K562 (cell line): ENCODE data around the gene GAA. TPM values are rescaled to one million over a fixed set of nuclear protein-coding genes. Genes with fewer than 3 reads are reported as not detected.
A peak's percentile ranks its signal among the peaks of the same experiment; 100 is the strongest.

Experiments
- ATAC-seq: fragments of 200-7000 bp; cut with Tn5 transposase; 3 replicates; pipeline ENCODE4 v1.9.1; 2020; ENCODE audit warnings: moderate library complexity
- Bru-seq: library from RNA; stranded (reverse); fragments of 400-500 nt; gene quantifications from one replicate; lab custom pipeline; 2021; lab: Mats Ljungman, UMichigan
- BruChase-seq, 2 experiments: library from RNA; stranded (reverse); fragments of 400-500 nt; gene quantifications; one replicate each; lab custom pipeline; 2021; lab: Mats Ljungman, UMichigan
- BruUV-seq: library from RNA; stranded (reverse); fragments of 400-500 nt; replicated peaks from 2 replicates; lab custom pipeline; 2021; lab: Mats Ljungman, UMichigan
- CTCF ChIA-PET: fragments of 300-600 bp; formaldehyde crosslinking; extraction: SDS; loops from one replicate; lab custom pipeline; 2021; ENCODE audit warnings: low intra/inter-chr PET ratio; lab: Yijun Ruan, JAX
- POLR2A ChIA-PET: fragments of 300-600, 350-650 bp; sonication (Branson Sonifier 250); formaldehyde crosslinking; extraction: SDS; loops from one replicate; lab custom pipeline; 2021; ENCODE audit warnings: antibody characterized with exemption, inconsistent platforms; lab: Yijun Ruan, JAX
- DNase-seq, 4 experiments: peaks; one replicate each; pipeline versions ENCODE4 v3.0.0 to v3.0.0-alpha.2; 2011 to 2018; ENCODE audit warnings: low spot score in 3 of 4, mixed read lengths in 3 of 4; ENCODE audit errors: extremely low read depth in 1 of 4
- FAIRE-seq: peaks from 2 replicates; lab custom pipeline; 2011; peaks lifted over from hg19 to GRCh38; lab: Jason Lieb, UNC
- H2AFZ ChIP-seq: 2 replicates; pipeline ENCODE4 v1.6.0; 2011; ENCODE audit warnings: low read depth, low read length, control low read depth, inconsistent platforms
- H3K27ac ChIP-seq: fragments of 200-600 bp; 3 replicates; pipeline ENCODE4 v1.8.0; 2011; ENCODE audit warnings: low read depth, mild to moderate bottlenecking, control low read depth, inconsistent platforms, low read length, moderate library complexity, mixed read lengths; ENCODE audit errors: extremely low read depth
- H3K27me3 ChIP-seq, 2 experiments: fragments of 300-600 bp in 1 of 2; 2 replicates in 1 of 2; 3 replicates in 1 of 2; pipeline versions ENCODE4 v1.6.0 to v1.8.0; 2011; ENCODE audit warnings: inconsistent platforms in 2 of 2, low read length in 2 of 2, mild to moderate bottlenecking in 1 of 2, mixed read lengths in 1 of 2, moderate library complexity in 1 of 2; ENCODE audit not compliant: control insufficient read depth in 2 of 2, insufficient read depth in 2 of 2
- H3K36me3 ChIP-seq: fragments of 300-600 bp; 3 replicates; pipeline ENCODE4 v1.8.0; 2011; ENCODE audit warnings: mild to moderate bottlenecking, low read length, inconsistent platforms; ENCODE audit not compliant: control insufficient read depth, insufficient read depth
- H3K4me1 ChIP-seq, 2 experiments: fragments of 200-600 bp in 1 of 2; replicated peaks in 1 of 2; 2 replicates in 1 of 2; 3 replicates in 1 of 2; pipeline versions ENCODE4 v1.5.1 to v1.8.0; 2011; ENCODE audit warnings: inconsistent platforms in 2 of 2, low read length in 2 of 2, mild to moderate bottlenecking in 1 of 2, mixed read lengths in 1 of 2, moderate library complexity in 1 of 2; ENCODE audit not compliant: control insufficient read depth in 2 of 2, insufficient read depth in 2 of 2
- H3K4me2 ChIP-seq: 2 replicates; pipeline ENCODE4 v1.6.1; 2011; ENCODE audit warnings: low read length, control low read depth, inconsistent platforms, mixed read lengths; ENCODE audit not compliant: insufficient read depth
- H3K4me3 ChIP-seq: fragments of 200-600 bp; sonication (generic), shearing (Covaris generic); 2 replicates; pipeline ENCODE4 v1.5.1; 2016; ENCODE audit warnings: control low read depth, inconsistent platforms
- H3K79me2 ChIP-seq: fragments of 200-600 bp; 3 replicates; pipeline ENCODE4 v1.8.0; 2011; ENCODE audit warnings: low read length, inconsistent platforms; ENCODE audit not compliant: control insufficient read depth, insufficient read depth
- H3K9ac ChIP-seq, 2 experiments: 2 replicates each; pipeline versions ENCODE4 v1.6.0 to v1.6.1; 2011; ENCODE audit warnings: low read depth in 2 of 2, low read length in 2 of 2, control low read depth in 1 of 2, inconsistent platforms in 1 of 2, mild to moderate bottlenecking in 1 of 2, mixed read lengths in 1 of 2; ENCODE audit not compliant: insufficient read depth in 1 of 2
- H3K9me1 ChIP-seq: one replicate; pipeline ENCODE4 v1.6.0; 2011; ENCODE audit warnings: inconsistent platforms, mild to moderate bottlenecking, low read length, moderate library complexity; ENCODE audit not compliant: control insufficient read depth, insufficient read depth
- H3K9me3 ChIP-seq: replicated peaks from 2 replicates; pipeline ENCODE4 v1.5.1; 2011; ENCODE audit warnings: low read depth, low read length, inconsistent platforms; ENCODE audit not compliant: control insufficient read depth, insufficient read depth
- H4K20me1 ChIP-seq: replicated peaks from 2 replicates; pipeline ENCODE4 v1.6.1; 2011; ENCODE audit warnings: low read length, inconsistent platforms, mixed read lengths; ENCODE audit not compliant: control insufficient read depth, insufficient read depth
- BRD4 ChIP-seq: fragments of 200-600 bp; sonication (generic); IDR thresholded peaks from 2 replicates; pipeline ENCODE4 v1.6.1; 2017; ENCODE audit warnings: inconsistent platforms
- CTBP1 ChIP-seq: fragments of 450-650 bp; IDR thresholded peaks from 2 replicates; pipeline ENCODE4 v1.6.1; 2016; ENCODE audit warnings: borderline replicate concordance
- DLX4 ChIP-seq: fragments of 250-450 bp; sonication (Bioruptor Pico); IDR thresholded peaks from 2 replicates; pipeline ENCODE4 v1.6.1; 2021; ENCODE audit warnings: mild to moderate bottlenecking
- FOSL1 ChIP-seq: fragments of 200-800 bp; sonication (Bioruptor generic); conservative IDR thresholded peaks from 2 replicates; pipeline ENCODE4 v1.6.1; 2016; ENCODE audit warnings: missing genetic modification characterization, missing compliant biosample characterization
- HNRNPLL ChIP-seq: fragments of 200-400 bp; formaldehyde crosslinking; IDR thresholded peaks from 2 replicates; pipeline ENCODE4 v1.6.1; 2017; ENCODE audit warnings: low read length, low read depth, mild to moderate bottlenecking; ENCODE audit not compliant: poor library complexity, severe bottlenecking
- MCM3 ChIP-seq: fragments of 450-650 bp; IDR thresholded peaks from 2 replicates; pipeline ENCODE4 v1.6.1; 2016
- NCOA1 ChIP-seq: fragments of 450-650 bp; IDR thresholded peaks from 2 replicates; pipeline ENCODE4 v1.6.1; 2016; ENCODE audit warnings: low read depth
- U2AF2 ChIP-seq: fragments of 200-400 bp; formaldehyde crosslinking; optimal IDR thresholded peaks from 2 replicates; pipeline ENCODE3; 2017; ENCODE audit warnings: low read depth, mild to moderate bottlenecking, low read length
- ZNF436 ChIP-seq: fragments of 250-450, 450-650 bp; sonication (Bioruptor Pico); formaldehyde crosslinking; IDR thresholded peaks from 2 replicates; pipeline ENCODE4 v1.7.0; 2020; ENCODE audit warnings: mild to moderate bottlenecking
- ZNF609 ChIP-seq: sonication (generic); formaldehyde crosslinking; IDR thresholded peaks from 2 replicates; pipeline ENCODE4 v1.8.1; 2023; ENCODE audit warnings: missing genetic modification reagents, mild to moderate bottlenecking, borderline replicate concordance
- WGBS: fragments of 100-300 bp; shearing (Covaris generic); methylation state at CpG from one replicate; pipeline ENCODE4 v1.1.6; 2016; ENCODE audit warnings: low coverage, mixed read lengths; ENCODE audit not compliant: insufficient coverage; ENCODE audit errors: missing lambda C conversion rate; 5-methylcytosine and 5-hydroxymethylcytosine counted together
- in situ Hi-C: fragments of 300-500 bp; cut with MboI; formaldehyde crosslinking; loops from 4 replicates; pipeline ENCODE4 v1.15.0; 2018; ENCODE audit warnings: inconsistent platforms, mixed read lengths
- intact Hi-C: fragments of 100-400 bp; cut with micrococcal nuclease; formaldehyde crosslinking; loops from 2 replicates; pipeline ENCODE4 v1.14.2; 2022
- long read RNA-seq, 3 experiments: library from polyadenylated mRNA in 2 of 3; library from RNA in 1 of 3; unstranded in 2 of 3; stranded (forward) in 1 of 3; transcript quantifications; one replicate each; pipeline ENCODE4 v2.0.0, GENCODE V29; 2019 to 2022
- polyA minus RNA-seq, 3 experiments: library from RNA; depleted of rRNA, polyadenylated mRNA; stranded (reverse); fragments of >200 nt; gene quantifications; 2 replicates each; pipeline ENCODE4 v1.2.3, GENCODE V29; 2011
- polyA plus RNA-seq, 8 experiments: library from polyadenylated mRNA; depleted of rRNA in 4 of 8; stranded (reverse) in 5 of 8; unstranded in 3 of 8; fragments of >200 nt; fragmentation: Nextera tagmentation in 2 of 8; fragmentation: Illumina TruSeq in 1 of 8; extraction: Ambion mirVana in 2 of 8; extraction: Trizol in 1 of 8; gene quantifications; 2 replicates each; pipeline versions ENCODE4 v1.2.1 to v1.2.3, GENCODE V29; 2011 to 2014; ENCODE audit warnings: inconsistent platforms in 1 of 8, missing spikeins in 1 of 8
- total RNA-seq, 7 experiments: library from RNA; depleted of rRNA in 6 of 7; stranded (reverse); fragments of >200 nt in 6 of 7; fragmentation: Illumina TruSeq in 2 of 7; extraction: Trizol in 2 of 7; gene quantifications; 2 replicates each; pipeline versions ENCODE4 v1.2.1 to v1.2.3, GENCODE V29; 2011 to 2021; ENCODE audit warnings: low replicate concordance in 1 of 7

Gene GAA
- total RNA-seq (2011; cell fraction: chromatin; rRNA removed; ENCODE audit: low replicate concordance) = 7.6 and 18.3 TPM in 2 replicates
- total RNA-seq (2011; cell fraction: nucleolus; rRNA removed) = 11.8 and 20.2 TPM in 2 replicates
- total RNA-seq (2011; cell fraction: nucleoplasm; rRNA removed) = 9.5 and 13.4 TPM in 2 replicates
- 6.1 and 6.4 TPM in 2 replicates for total RNA-seq (2014; rRNA removed)
- 1.1 and 1.2 TPM in 2 replicates for total RNA-seq (2014; rRNA removed; fragmentation: Illumina TruSeq; extraction: Trizol)
- 1.0 and 1.5 TPM in 2 replicates for total RNA-seq (2015; rRNA removed; fragmentation: Illumina TruSeq; extraction: Trizol)
- total RNA-seq (2021) = 3.8 and 4.0 TPM in 2 replicates
- polyA plus RNA-seq (2011; rRNA removed) = 1.7 and 2.6 TPM in 2 replicates
- polyA plus RNA-seq (2011; cell fraction: cytosol; rRNA removed) = 2.3 and 5.6 TPM in 2 replicates
- 14.5 and 29.7 TPM in 2 replicates for polyA plus RNA-seq (2011; cell fraction: nucleus; rRNA removed)
- 2.5 and 7.0 TPM in 2 replicates for polyA plus RNA-seq (2012)
- 1.9 TPM in 2 replicates for polyA plus RNA-seq (2014; fragmentation: Illumina TruSeq; extraction: Trizol)
- under 1 TPM; 0.15 to 0.87 TPM for polyA plus RNA-seq (2014; fragmentation: Nextera tagmentation; extraction: Ambion mirVana)
- polyA plus RNA-seq (2014; rRNA removed) = 5.8 and 6.0 TPM in 2 replicates
- 0.57 and 0.63 TPM in 2 replicates for polyA minus RNA-seq (2011; rRNA and poly(A)+ RNA removed)
- 1.3 and 1.6 TPM in 2 replicates for polyA minus RNA-seq (2011; cell fraction: cytosol; rRNA and poly(A)+ RNA removed)
- polyA minus RNA-seq (2011; cell fraction: nucleus; rRNA and poly(A)+ RNA removed) = 6.2 and 6.9 TPM in 2 replicates
- percentile 47 among the genes with signal in this experiment for Bru-seq, nascent RNA
- BruChase-seq, experiment 1, labeled RNA remaining after a 2-hour chase = percentile 31 among the genes with signal in this experiment
- BruChase-seq, experiment 2, labeled RNA remaining after a 6-hour chase = percentile 35 among the genes with signal in this experiment
- long read RNA-seq, experiment 1, partial matches to known transcripts = 12 of 15 reads
- long read RNA-seq, experiment 1, other reads (novel, unspliced or antisense) = 2 of 15 reads
- long read RNA-seq, experiment 2, partial matches to known transcripts = 3 of 5 reads
- long read RNA-seq, experiment 2, other reads (novel, unspliced or antisense) = 0 of 5 reads
- long read RNA-seq, experiment 3, partial matches to known transcripts = 0 of 1 reads
- long read RNA-seq, experiment 3, other reads (novel, unspliced or antisense) = 1 of 1 reads

- Histone ChIP-seq H4K20me1 (0 out of 2 replicates have a peak, but pooled peaks cover 4% of the 10 kb centered on the region), H3K36me3 (no peaks in the 10 kb centered on the region), H3K4me2 (peak within 1 kb of the TSS; percentile 95), H3K27me3 (peaks cover 16 to 33% of the 10 kb centered on the region in 2 experiments; a peak in 4 of 5 replicates), H3K9me3 (no peaks in the 10 kb centered on the region), H3K79me2 (no peaks in the 10 kb centered on the region), H3K4me1 (peaks cover 10 to 48% of the 10 kb centered on the region in 2 experiments; a peak in 4 of 5 replicates), H3K9me1 (no peaks in the 10 kb centered on the region), H3K9ac (peak within 1 kb of the TSS; percentile 70 to 95), H2AFZ (peak within 1 kb of the TSS; percentile 89), H3K27ac (peak within 1 kb of the TSS; percentile 52; the same call in 2 of the 3 replicates), H3K4me3 (peak within 1 kb of the TSS; percentile 65)
- ChIA-PET CTCF (interaction anchor here (0.6 to 0.7 kb wide), 2 partner anchors 11 to 16 kb away, joined by 3 to 4 read pairs; no protein-coding TSS in a partner anchor), POLR2A (interaction anchor here (0.5 to 1.8 kb wide), 14 partner anchors 9 to 1041 kb away, joined by 3 to 8 read pairs (median 3); no protein-coding TSS in a partner anchor)
- under 1% methylated on average over 58 of the region's 114 CpGs for WGBS
- FAIRE-seq (peak; percentile 71), ATAC-seq (peak; percentile 92), DNase-seq (peak; percentile 86 to 99 (median 98))
- intact Hi-C loops (loop anchor here (10.0 kb wide), 1 partner anchor 84 kb away; no protein-coding TSS in a partner anchor), in situ Hi-C loops (no loop called here)
- no TSS peak for BruUV-seq
- TF ChIP-seq HNRNPLL (no peak), NCOA1 (no peak), ZNF609 (CRISPR knock-in tag) (0 out of 2 replicates have a peak, but pooled peaks have one; percentile 53), U2AF2 (no peak), BRD4 (no peak), MCM3 (no peak), CTBP1 (peak; percentile 75; the same call in 1 of the 2 replicates), DLX4 (CRISPR knock-in tag) (no peak), ZNF436 (CRISPR knock-in tag) (no peak), FOSL1 (tag) (peak; percentile 39; the same call in 1 of the 2 replicates)
These were observed at the start of gene GAA for GRCh38 chr17:80101011-80101945. Gene GAA, plus strand, starts transcription at chr17:80101581. Its CDS starts 3,006 bp downstream, at chr17:80104587.
